HG03064 (cell line): ENCODE measurements around the gene L3MBTL3.
"Not testable (repeated sequence)": the region's sequence is repeated elsewhere in the genome, so short reads cannot be mapped to it uniquely, and the experiment has no call there.

ENCODE experiments used
- ATAC-seq: cut with Tn5 transposase; IDR thresholded peaks from one replicate; pipeline ENCODE4 v1.9.1; 2021; ENCODE audit warnings: low read depth; ENCODE audit not compliant: unreplicated experiment

L3MBTL3 gene

DNA sequence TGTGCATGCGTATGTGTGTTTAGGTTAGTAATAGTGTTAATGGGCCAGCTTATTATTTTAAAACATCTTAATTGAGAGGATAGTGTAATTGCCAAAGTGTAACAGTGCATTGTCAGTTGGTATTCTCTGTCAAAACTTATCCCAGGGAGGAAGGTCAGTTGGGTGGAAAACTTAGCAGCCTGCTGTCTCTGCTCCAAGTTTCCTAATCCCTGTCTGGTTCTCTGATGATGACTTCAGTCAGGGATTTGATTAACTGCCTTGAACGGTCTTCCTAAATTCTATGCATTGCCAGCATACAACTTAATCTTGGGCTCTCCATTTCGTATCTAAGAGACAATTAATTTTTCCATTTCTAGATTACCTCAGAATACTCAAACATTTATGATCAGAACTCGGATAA lies 51.1 kb downstream of the L3MBTL3 start:
- ATAC-seq = no peak

DNA sequence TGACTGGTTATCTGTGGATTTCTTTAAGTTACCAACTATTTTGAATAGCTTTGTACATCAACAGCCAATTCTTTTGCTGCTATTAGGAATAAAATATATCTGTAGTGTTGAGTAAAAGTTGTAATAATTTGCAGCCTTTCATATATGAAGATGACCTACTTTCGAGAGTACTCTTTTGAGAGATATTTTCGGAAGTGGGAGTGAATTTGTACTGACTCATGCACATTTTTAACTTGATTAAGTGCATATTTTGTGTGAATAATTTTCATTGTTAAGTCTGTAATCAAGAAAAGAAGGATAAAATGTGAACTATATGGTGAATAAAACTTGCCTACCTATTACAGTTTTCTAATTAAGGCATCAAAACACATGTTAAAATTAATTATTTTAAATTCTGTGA lies 51.9 kb downstream of the L3MBTL3 start:
- ATAC-seq = no peak

DNA sequence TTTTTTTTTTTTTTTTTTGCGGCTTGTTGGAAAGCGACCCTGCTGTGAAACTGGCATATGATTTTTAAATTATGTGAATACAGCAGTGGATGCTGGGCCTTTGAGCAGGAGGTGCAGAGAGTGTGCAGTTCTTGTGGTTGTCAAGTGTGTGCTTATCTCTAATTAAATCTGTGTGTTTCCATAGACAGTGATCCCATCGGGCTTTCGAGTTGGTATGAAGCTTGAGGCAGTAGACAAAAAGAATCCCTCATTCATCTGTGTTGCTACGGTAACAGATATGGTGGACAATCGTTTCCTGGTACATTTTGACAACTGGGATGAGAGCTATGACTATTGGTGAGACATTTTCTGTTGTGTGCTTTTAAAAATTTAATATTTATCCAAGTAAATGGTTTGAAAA lies 52.4 kb downstream of the L3MBTL3 start:
- ATAC-seq = no peak

DNA sequence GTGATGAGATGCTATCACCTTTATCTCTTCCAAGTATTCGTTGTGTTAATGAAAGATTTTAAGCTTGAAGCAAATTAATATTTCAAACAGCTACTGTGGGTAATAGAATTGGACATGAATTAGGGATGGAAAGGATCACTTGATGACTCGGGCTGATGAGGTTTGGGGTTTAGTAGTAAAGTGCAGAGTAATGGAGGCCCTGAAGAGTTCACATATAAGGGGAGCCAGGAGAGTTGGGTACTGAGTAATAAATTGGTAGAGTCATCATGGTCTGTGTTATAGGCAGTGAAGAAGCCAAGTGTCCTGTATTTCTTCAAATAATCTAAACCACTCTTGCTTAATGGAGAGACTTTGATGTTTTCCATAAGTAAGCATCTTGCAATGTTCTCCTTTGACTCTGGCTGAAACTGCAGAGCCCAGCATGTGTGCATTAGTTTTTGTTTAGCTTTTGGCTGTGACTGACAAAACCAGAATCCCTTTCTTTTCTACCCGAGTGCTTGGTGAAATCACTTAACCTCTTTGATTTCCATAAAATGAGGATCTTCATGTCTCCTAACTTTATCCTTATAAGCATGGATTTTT lies 57.6 kb downstream of the L3MBTL3 start:
- no peak for ATAC-seq

DNA sequence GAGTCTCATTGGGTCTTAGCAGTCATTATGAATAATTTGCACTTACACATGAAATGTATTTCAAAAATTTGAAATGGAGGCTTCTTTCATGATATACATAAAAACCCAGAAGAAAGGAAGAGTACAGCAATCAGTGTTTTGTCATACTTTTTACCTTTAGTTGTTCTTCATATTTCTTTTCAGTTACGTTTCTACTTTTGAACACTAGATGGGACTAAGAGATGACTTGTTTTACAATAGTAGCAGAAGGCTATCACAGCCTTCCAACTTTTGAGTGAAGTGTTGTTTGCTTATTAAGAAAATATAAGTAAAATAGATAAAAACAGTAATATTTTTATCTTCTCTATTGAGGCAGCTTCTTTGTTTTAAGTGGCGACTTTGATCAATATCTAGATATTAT lies 58.1 kb downstream of the L3MBTL3 start:
- no peak for ATAC-seq

DNA sequence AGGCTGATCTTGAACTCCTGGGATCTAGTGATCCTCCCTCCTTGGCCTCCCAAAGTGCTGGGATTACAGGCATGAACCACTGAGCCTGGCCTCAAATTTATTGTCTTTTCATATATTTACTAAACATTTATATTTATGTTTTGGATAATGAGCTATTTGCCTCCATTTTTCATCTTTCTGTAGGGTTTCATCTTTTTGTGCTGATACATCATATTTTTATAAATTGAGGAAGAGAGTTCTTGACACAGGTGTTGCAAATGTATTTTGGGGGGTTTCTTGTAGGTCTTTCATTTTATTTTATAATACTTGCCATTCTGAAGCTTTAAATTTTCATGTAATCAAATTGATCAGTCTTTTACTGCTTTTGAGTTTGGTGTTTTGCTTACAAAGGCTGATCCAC lies 72.4 kb downstream of the L3MBTL3 start:
- no peak for ATAC-seq

DNA sequence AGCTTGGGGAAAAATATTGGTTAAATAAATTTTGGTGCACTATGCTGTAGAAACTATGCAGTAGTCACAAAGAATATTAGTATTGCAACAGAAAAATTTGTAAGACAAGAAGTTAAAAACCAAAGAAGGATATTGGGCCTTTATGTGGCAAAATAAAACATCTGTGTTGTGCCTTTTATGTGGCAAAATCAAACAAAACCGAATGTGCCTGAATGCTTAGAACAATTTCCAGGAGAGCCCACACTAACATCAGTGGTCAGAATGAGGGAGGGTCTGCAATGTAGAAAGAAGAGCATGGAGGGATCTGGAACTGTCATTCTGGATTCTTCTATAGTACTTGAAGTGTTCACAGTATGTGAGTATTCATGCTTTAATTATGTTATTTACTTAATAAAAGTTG lies 75.2 kb downstream of the L3MBTL3 start:
- no peak for ATAC-seq

DNA sequence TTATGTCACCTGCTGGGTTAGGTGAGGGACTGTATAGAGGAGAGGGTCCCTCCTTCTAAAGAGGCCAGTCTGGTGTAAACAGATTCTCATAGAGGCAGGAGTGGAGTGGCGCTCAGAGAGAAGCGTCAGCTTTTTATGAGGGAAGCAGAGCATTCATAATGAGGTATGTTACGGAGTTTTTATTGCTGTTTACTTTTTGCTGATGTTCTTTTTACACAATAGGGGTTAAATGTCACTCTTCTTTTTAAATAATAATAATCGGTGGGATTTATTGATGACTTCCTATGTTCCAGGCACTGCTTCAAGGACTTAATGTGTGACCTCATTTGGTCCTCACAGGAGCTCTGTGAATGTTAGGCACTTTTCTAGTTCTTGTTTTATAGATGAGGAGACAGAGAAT lies 79.9 kb downstream of the L3MBTL3 start:
- no peak for ATAC-seq

DNA sequence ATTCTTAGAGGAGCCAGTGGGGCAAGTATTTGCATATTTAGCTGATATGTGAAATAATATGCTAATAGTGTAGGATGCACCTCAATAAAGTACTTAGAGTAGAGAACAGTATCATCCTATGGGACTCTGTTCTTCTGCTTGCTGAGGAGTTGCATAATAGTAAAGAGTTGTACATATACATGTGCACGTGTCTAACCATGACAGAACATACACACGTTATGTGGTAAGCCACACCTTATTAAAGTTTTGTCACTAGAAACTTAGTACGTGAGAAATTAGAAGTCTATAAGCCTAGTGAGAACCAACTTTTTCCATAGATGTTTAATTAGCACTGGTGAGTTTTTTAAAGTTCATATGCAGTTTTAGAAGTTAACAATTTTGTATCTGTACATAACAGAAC lies 80.7 kb downstream of the L3MBTL3 start:
- no peak for ATAC-seq

DNA sequence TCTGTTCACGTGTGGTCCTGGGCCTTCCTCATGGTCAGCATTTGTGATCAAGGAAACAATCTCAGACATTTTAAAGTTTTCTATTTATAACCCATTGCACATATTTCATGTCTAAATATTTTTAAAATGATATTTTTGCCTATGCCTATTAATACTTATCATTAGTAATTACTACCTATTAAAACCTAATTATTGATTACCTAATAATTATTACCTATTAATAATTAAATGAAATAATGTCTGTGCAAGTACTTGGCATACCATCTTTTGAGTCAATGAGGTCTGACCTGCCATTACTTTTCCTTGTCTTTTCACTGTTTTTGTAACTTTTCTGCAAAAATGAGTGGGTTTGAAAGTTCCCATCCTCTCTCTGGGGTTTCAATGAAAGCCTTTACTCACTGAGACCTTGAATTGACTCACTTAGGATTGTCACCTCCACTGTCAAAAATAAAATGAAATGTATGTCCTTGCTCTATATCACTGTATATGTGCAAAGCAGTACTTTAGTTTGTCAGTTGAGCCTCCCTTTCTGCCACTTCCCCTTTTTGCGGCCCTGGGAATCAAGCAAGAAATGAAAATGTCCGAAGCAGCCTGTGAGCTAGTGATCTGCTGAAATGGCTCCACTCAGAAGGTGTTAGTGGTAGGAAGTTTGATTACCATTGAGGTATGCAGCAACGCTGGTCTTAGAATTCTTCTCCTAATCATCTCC lies 87.8 kb downstream of the L3MBTL3 start:
- peak; percentile 91 for ATAC-seq

DNA sequence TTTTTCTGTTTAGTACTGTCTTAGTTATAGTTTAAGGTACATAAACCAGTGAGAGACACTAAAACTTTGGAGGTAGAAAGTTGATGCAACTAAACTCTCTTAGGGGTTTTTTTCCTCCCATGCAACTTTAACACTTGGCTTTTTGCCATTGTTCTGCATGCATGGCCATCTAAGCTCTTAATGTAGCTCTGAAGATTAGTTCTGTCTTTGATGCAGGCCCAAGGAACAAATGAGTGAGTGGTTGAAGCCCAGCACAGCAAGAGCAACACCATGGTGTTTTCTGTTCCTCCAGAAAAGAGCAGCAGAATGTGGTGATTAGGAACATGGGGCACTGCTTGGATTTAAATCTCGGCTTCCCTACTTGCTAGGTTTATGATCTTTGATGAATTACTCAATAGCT lies 89.3 kb downstream of the L3MBTL3 start:
- no peak for ATAC-seq

DNA sequence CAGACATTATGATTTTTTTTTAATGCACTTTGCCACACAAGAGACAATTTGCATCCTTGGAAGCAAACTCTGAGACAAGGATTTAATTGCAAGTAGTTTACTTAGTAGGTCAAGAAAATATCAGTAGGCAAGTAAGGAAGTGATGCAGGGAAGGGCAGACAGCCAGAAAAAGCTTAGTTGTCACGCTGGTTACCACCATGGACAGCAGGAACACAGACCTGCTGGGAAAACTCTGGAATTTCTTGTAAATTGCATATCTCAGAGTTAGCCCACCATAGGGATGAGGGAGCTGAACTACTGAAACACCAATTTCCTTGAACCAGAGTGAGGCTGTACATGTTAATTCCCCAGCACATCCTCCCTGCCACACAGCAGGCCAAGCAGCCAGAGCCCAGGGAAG lies 92.7 kb downstream of the L3MBTL3 start:
- ATAC-seq = no peak

DNA sequence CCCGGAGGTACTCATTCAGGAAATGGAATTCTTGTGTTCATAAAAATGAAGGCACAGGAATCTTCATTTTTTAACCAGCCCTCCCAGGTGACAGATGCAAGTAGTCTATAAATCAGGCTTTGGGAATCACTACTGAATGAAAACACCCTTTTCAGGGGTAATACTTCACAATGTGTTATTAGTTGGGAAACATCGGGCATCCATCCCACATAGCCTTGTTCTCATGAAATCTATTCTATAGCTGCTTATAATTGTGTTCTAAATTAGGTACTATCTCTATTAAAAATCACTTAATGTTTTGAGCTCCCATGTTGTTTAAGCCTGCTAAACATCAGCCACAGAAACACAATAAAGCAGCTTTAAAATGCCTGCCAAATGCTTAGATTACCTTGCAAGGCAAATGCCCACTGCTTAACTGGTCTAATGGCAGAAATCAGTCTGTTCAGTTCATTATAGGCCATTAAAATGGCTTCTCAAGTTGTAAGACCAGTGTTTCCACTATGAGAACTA lies 94.9 kb downstream of the L3MBTL3 start:
- ATAC-seq = no peak

DNA sequence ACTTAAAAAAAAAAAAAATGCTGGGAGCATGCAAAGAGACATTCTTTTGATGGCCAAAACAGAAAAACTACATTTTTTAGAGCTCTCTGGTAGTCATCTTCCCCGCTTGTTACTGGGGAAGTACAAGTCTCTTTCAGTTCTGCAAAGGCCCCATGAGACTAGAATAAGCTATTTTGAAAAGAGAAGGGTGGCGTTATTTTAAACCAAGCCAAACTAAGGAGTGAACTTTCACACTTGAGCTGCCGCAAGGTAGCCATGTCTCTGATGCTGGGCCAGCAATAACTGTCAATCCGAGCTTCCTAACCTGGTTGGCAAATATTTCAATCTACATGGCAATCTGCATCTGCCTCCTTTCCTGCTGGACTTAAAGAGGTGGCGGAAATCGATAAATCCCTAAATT lies 96.7 kb downstream of the L3MBTL3 start:
- ATAC-seq = peak; percentile 92

DNA sequence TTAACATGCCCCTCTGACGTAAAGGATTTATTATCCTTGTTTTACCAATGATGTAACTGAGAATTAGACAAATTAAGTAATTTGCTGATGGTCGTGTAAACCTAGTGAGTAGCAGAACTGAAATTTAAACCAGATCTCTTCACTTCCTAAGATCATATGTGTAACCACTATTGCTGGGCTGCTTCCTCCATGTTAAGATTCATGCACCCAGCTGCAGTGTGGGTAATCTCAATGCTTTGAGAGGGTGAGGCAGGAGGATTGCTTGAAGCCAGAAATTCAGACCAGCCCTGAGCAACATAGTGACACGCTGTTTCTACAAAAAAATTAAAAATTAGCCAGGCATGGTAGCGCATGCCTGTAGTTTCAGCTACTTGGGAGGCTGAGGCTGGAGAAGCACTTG lies 97.9 kb downstream of the L3MBTL3 start:
- no peak for ATAC-seq

DNA sequence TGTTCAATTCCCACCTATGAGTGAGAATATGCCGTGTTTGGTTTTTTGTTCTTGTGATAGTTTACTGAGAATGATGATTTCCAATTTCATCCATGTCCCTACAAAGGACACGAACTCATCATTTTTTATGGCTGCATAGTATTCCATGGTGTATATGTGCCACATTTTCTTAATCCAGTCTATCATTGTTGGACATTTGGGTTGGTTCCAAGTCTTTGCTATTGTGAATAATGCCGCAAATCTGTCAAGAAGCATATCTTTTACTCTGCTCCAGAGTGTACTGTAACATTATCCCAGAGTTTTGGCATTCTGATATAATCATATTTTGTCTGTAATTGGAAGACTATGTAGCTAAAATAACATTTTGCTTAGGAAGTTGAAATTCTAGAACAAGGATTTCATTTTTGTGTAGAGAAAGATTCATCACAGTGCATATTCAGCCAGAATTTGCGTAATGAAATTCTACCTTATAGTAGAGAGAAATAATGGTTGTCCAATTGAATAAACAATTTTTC lies 98.9 kb downstream of the L3MBTL3 start:
- not testable (repeated sequence) for ATAC-seq

DNA sequence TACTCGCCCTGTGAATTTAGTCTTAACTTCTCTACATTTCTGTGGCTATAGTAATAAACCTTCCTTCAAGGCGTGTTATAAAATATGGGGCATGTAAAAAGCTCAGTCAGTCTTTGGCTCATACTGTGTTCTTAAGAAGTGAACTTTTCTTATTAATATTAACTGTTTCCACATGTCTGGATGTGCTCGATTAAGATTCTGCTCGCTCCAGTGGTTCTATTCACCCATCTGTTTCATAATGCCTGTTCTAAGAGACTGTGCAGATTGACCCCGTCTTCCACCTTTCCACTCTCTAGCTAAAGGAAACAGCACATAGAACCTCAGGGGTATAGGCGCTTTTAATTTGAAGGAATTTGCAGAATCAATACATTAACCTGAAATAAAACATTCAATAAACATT lies 99.9 kb downstream of the L3MBTL3 start:
- no peak for ATAC-seq

DNA sequence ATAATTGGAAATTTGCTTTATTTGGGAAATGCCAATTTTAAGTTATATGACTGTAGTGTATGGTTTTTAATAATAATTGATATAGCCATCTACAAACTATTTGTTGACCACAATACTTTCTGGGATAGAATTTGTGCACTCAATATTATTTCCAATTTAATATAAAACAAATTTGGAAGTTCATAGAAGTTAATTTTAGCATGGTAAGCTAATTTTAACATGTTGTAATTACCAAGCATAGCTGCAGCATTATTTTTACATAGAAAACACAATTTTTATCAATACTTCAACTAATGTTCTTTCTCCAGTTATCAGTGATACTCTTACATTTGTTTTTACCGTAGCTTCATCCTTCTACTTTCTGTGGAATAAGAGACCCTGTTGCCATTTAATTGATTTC lies 100.8 kb downstream of the L3MBTL3 start:
- no peak for ATAC-seq

DNA sequence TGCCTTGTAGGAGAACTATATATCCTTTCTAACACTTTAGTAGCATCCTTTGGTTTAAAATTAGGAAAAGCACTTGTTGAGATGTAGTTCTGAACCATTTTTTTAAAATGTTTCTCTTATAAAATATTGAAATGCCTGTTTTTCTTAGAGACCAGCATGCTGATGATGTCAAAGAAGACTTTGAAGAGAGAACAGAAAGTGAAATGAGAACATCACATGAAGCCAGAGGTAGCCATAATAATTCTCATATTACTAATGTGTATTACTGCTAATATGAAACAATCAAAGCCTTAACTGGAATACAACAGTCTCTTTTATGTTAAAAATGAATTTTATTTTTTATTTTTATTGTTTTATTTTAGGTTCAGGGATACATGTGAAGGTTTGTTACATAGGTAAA lies 102.3 kb downstream of the L3MBTL3 start:
- ATAC-seq = no peak

DNA sequence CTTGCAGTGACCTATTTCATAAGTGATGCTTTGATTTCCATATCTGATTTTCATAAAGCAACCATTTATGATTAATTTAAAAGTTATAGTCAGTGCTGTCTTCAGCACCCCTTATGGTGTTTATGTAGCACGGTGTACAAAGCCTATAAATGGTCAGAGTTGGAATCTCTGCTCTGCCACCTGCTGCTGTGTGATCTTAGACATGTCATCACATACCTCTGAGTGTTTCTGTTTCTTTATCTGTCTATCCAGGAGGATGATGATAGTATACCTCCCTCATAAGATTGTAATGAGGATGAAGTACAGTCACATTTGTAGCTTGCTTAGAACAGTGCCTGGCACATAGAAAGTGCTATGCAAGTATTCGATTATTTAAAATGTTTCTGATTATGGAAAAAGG lies 103.9 kb downstream of the L3MBTL3 start:
- no peak for ATAC-seq

DNA sequence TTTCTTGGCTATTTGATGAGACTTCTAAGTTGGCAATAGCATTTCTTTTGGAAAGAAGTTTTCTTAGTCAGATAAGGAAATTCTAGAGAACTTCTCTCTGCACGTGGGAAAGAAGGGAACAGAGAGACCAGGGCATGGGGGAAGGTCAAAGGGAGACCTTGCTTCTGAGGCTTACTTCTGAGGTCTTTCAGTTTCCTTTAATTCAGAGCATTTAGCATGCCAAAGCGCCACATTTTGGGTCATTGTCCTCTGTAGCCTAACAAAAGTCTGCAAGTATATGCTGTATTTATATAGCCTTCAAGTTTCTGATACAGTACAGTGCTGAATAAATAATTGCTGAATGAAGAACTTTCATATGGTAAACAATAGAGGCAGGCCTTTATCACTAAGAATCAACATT lies 108.8 kb downstream of the L3MBTL3 start:
- ATAC-seq = no peak

DNA sequence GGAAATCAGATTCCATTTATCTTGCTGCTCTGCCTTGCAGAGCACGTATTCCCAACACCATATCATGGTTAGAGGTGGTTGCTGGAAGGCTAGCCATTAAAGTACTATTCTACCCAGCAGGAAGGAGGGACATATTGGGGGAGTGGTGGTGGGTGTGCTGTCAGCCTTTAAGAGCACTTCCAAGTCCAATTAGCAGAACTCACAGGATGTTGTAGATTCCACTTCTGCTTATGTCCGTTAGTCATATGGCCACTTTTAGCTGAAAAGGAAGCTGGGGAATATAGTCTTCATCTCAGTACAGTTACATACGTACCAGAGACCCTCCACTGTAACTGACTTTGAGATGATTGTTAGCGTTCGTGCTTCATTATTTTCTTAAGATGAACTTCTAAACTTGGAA lies 109.9 kb downstream of the L3MBTL3 start:
- ATAC-seq = no peak
